Effector memory CD4-positive, alpha-beta T cell (primary cell): ENCODE measurements around the gene FAM221B.

Experiments
- DNase-seq, 3 donors: peaks; one replicate each; pipeline ENCODE4 v3.0.0-alpha.2; 2020
- H3K27ac ChIP-seq: 2 replicates; pipeline ENCODE4 v1.7.0; 2013; ENCODE audit warnings: mild to moderate bottlenecking, low read length, moderate library complexity; ENCODE audit not compliant: insufficient read depth, poor library complexity, severe bottlenecking
- H3K27me3 ChIP-seq: replicated peaks from 2 replicates; pipeline ENCODE4 v1.7.0; 2013; ENCODE audit warnings: mild to moderate bottlenecking, low read length; ENCODE audit not compliant: insufficient read depth, control insufficient read depth, poor library complexity, severe bottlenecking
- H3K36me3 ChIP-seq: 2 replicates; pipeline ENCODE4 v1.7.0; 2013; ENCODE audit warnings: mild to moderate bottlenecking, low read length, moderate library complexity; ENCODE audit not compliant: control insufficient read depth, insufficient read depth
- H3K4me1 ChIP-seq: 2 replicates; pipeline ENCODE4 v1.7.0; 2013; ENCODE audit warnings: low read length, mild to moderate bottlenecking; ENCODE audit not compliant: control insufficient read depth, insufficient read depth, poor library complexity, severe bottlenecking
- H3K4me3 ChIP-seq: 2 replicates; pipeline ENCODE4 v1.7.0; 2013; ENCODE audit warnings: low read length, low read depth, mild to moderate bottlenecking; ENCODE audit not compliant: insufficient read depth, poor library complexity, severe bottlenecking
- H3K9me3 ChIP-seq: 2 replicates; pipeline ENCODE4 v1.7.0; 2013; ENCODE audit warnings: mild to moderate bottlenecking, low read length, moderate library complexity; ENCODE audit not compliant: control insufficient read depth

The FAM221B gene

DNA sequence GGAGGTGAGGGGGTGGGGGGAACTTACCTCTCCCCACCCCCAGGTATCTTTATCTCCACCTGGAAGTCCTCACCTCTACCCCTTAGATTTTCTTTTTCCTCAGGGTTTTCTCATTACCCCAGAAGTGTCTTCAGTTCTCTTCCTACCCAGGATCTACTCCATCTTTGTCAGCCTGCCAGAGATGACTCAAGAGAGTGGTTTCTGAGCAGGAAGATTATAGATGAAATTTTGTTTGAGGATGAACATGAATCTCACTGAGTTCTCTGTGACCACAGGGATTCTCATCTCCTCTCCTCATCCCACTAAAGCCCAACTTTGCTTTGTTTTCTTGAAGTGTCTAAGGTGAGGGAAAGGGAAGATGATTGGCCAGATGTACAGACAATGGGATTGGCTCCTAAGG, 8.5 kb downstream of the FAM221B start:
- Histone ChIP-seq H3K9me3 (no peaks in the 10 kb centered on the region), H3K4me1 (no peaks in the 10 kb centered on the region), H3K36me3 (no peaks in the 10 kb centered on the region), H3K4me3 (no peak overlapping the region), H3K27ac (no peak overlapping the region), H3K27me3 (no peaks in the 10 kb centered on the region)
- DNase-seq, result no peak

DNA sequence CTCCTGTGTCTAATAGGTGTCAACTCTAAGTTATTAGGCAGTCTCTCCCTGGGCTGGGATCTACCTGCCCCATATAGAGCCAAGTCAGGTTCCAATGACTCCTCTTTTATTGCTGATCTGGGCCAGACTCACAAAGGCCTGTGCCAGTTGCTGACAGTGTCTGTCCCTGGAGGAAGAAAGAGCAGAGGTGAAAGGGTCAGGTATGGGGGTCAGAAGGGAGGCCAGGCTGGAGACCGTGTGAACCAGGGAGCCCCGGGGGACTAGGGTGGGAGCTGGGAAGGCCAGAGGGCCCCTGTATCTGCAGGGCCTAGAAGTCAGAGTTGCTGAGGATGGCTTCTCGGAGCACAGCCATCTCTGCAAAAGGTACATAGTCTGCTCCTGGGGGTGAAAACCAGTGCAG, 10.2 kb downstream of the FAM221B start:
- no peak for DNase-seq
- Histone ChIP-seq H3K27ac (no peak overlapping the region), H3K27me3 (no peaks in the 10 kb centered on the region), H3K36me3 (no peaks in the 10 kb centered on the region), H3K4me3 (no peak overlapping the region), H3K9me3 (no peaks in the 10 kb centered on the region), H3K4me1 (peaks cover 11% of the 10 kb centered on the region)

DNA sequence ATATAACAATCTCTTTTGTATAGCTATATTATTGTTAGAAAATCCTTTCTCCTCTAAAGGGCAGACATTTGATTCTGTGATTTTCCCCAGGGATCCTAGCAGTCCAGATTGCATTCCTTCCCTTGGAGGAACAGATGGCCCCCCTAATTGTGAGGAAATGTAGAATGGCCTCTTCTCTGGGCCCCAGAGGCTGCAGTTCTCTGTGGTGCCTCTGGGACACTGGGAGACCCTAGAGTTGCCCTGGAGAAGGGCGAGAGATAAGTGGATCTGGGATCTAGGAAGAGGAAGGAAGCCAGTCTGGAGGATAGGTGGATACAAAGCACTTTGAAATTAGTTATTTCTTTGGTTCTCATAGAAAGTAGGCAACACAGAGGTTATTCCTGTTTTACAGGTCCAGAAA, 11.8 kb downstream of the FAM221B start:
- Histone ChIP-seq H3K27me3 (no peaks in the 10 kb centered on the region), H3K4me1 (peaks cover 17% of the 10 kb centered on the region), H3K4me3 (no peak overlapping the region), H3K36me3 (no peaks in the 10 kb centered on the region), H3K27ac (no peak overlapping the region), H3K9me3 (no peaks in the 10 kb centered on the region)
- DNase-seq, result no peak

DNA sequence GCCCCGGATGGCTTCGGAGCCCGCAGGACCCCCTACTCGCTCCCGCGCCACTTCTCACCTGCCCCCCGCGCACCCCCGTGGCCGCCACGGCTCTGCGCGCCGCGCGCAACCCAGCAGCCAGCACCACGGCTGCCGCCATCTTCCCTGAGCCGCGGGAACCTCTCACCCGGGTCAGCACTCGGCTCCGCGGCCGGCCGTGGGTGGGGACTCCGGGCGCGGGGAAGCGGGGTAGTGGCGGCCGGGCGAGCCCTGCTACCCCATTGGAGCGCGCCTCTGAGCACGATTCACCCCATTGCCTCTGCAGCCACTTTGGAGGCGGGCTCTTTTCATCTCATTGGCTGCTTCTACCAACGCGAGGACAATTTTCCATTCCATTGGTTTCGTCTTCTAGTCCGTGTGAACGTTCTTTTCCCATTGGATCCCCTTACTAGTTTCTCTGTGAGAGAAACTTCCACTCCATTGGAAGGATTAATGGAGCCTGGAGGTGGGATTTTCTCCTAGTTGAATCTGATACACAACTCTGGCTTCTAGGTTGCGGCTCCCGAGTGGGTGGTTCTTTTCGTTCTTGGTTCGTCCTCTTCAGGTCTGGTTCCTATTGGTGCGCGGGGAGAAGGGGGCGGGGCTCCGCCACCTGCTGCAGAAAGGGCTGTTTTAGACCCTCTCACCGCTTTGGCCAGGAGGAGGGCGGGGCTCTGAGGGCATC, 13.5 kb downstream of the FAM221B start, which contains the start of gene HINT2:
Gene HINT2 (minus strand): TSS at position 202 of the 703 bp plus-strand sequence. CDS start 63 bp downstream, at position 139.
- Histone ChIP-seq H3K36me3 (no peaks in the 10 kb centered on the region), H3K4me1 (peaks cover 22% of the 10 kb centered on the region), H3K27ac (peak within 1 kb of the TSS; percentile 84), H3K27me3 (no peaks in the 10 kb centered on the region), H3K9me3 (no peaks in the 10 kb centered on the region), H3K4me3 (peak within 1 kb of the TSS; percentile 81)
- peak; percentile 93 to 96 (median 95) for DNase-seq

DNA sequence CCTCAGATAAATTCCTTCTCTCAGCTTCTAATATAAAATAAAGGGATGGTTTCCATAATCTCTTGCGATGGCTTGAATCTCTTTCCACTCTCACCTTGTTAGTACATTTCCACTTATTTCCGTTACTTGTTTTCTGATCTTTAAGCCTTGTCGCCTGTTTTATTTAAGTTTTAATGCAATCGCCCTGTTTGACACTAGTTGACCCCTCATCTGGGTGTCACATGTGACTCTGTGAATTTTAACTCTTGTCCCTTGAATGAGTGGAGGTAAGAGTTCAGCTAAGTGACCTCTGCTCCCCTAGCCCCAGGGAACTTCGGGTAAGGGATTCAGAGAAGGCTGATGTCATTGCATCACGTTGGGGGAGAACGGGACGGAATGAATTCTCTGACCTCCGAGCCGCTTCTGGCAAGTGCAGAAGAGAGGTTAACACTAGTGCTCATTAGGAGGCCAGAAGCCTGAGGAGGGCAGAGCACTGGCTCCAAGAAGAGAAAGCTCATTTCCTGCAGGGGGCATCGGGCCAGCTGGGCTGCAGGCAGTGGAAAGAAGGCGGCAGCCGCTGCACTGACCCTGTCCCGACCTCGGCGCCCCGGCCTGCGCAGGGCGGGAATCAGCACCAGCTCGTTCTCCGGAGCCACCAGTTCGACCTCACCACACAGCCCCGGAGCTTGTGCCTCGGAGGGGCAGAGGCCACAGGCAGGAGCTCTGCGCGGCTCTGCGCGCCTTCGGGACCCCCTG, 14.3 kb downstream of the FAM221B start:
- H3K9me3 ChIP-seq, result no peaks in the 10 kb centered on the region
- H3K27me3 ChIP-seq, result no peaks in the 10 kb centered on the region
- peak overlapping the region; percentile 81 for H3K4me3 ChIP-seq
- DNase-seq, result peak in 1 of 3 donors; percentile 16
- H3K27ac ChIP-seq, result peak overlapping the region; percentile 84
- H3K36me3 ChIP-seq, result peaks cover 1% of the 10 kb centered on the region
- peaks cover 22% of the 10 kb centered on the region for H3K4me1 ChIP-seq

DNA sequence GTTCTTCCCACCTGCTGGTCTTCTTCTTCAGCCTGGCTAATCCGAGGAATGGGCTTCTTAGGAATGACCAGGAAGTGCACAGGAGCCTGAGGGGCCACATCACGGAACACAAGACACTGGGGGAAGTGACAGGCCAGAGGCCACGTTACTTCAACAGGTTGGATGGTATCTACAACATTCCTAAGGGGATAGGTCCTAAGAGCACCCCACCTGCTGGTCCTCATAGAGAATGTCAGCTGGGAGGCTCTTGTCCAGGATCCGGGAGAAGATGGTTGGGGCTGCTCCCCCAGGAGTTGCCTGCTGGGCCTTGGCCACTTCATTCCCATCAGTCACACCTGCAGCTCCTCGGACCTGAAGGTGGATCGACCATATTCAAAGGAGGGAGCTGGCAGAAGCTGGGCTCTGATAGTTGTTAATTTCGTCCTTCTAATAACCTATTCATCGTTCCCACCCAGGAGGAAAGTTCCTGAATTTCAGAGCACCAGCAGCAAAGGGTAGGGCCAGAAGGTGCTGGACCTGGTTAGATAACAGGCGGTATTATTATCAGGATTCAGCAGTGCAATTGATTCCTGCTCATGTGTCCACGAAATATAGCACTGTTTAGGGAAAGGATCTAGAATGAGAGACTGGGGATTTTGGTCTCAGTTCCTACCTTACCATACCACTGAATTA, 15.0 kb downstream of the FAM221B start:
- peaks cover 5% of the 10 kb centered on the region for H3K36me3 ChIP-seq
- H3K4me1 ChIP-seq, result peaks cover 22% of the 10 kb centered on the region
- no peak for DNase-seq
- H3K4me3 ChIP-seq, result no peak overlapping the region
- no peaks in the 10 kb centered on the region for H3K9me3 ChIP-seq
- no peak overlapping the region for H3K27ac ChIP-seq
- no peaks in the 10 kb centered on the region for H3K27me3 ChIP-seq

DNA sequence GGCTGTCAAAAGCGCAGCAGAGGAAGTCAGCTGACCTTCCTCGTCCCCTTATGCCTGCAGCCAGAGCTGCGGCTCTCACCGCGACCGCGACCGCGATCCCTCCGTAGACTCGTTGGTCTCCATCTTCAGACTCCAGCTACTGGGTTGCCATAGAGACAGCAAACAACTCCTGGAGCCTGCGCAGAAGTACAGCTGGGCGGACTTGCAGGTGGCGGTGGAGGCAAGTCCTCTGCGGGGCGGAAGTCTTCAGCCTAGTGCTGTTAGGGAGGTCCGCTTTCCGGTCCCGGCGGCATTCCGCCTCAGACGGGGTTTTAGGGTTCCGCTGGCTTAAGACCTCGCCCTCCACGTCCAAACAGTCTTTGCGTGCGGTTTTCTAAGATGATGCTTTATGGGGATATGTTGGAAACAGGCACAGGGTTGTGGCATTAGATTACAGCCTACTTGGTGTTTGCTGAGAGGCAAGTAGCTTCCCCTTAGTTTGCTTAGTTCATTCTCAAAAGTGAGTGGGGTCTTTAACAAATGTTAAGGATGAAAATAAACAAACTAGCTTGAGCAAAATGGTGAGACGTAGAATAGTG, 16.4 kb downstream of the FAM221B start, which contains the start of gene SPAG8:
Gene SPAG8 (minus strand): TSS at position 238 of the 578 bp plus-strand sequence. CDS start 115 bp downstream, at position 123.
- H3K4me3 ChIP-seq, result peak within 1 kb of the TSS; percentile 39
- H3K9me3 ChIP-seq, result no peaks in the 10 kb centered on the region
- H3K4me1 ChIP-seq, result peaks cover 22% of the 10 kb centered on the region
- H3K36me3 ChIP-seq, result peaks cover 8% of the 10 kb centered on the region
- H3K27me3 ChIP-seq, result no peaks in the 10 kb centered on the region
- peak; percentile 97 to 98 (median 97) for DNase-seq
- peak within 1 kb of the TSS; percentile 67 for H3K27ac ChIP-seq

DNA sequence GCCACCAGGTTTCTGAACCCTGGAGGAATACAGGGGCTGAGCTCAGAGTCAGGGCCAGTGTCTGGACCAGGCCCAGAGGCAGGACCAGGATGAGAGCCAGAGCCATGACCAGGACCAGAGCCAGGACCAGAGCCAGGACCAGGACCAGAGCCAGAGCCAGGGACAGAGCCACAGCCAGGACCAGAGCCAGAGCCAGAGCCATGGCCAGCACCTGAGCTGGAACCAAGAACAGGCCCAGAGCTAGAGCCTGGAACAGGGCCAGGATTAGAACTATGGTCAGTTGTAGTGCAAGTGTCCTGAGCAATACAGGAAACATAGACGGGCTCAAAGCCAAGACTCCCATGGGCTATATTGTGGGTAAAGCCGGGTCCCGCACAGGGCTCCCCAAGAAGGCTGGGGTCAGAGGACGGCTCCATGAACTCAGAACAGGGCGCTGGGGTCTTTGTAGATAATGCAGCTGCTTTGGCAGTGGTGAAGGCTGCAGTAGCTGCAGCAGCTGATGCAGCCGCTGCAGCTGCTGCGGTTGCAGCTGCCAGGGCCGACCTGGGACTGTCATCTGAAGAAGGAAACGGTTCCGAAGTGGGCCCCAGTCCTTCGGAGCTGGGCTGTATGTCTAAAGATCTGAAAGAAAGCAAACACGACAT, 17.0 kb downstream of the FAM221B start:
- no peak for DNase-seq
- Histone ChIP-seq H3K27me3 (no peaks in the 10 kb centered on the region), H3K9me3 (no peaks in the 10 kb centered on the region), H3K27ac (peak overlapping the region; percentile 67), H3K36me3 (peaks cover 8% of the 10 kb centered on the region), H3K4me1 (peaks cover 22% of the 10 kb centered on the region), H3K4me3 (peak overlapping the region; percentile 39)

DNA sequence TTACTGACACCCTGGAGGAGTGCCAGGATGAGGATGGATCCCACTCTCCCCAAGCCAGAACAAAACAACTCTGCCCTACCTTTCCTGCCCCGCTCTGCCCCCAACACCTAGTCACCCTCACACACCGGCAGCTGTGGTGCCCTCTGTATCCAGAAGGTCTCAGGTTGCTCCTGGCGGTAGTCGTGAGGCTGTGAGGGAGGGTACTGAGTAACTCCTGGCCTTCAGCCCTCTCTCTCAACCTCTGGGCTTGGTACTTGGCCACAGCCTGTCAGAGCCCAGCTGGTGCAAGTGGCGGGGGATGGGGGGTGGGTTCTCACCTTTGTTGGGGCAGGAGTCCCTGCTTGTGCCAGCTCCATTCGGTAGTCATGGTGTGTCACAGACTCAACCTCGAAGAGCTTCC, 18.4 kb downstream of the FAM221B start:
- peaks cover 20% of the 10 kb centered on the region for H3K36me3 ChIP-seq
- no peaks in the 10 kb centered on the region for H3K27me3 ChIP-seq
- peaks cover 22% of the 10 kb centered on the region for H3K4me1 ChIP-seq
- no peaks in the 10 kb centered on the region for H3K9me3 ChIP-seq
- no peak overlapping the region for H3K27ac ChIP-seq
- DNase-seq, result no peak
- no peak overlapping the region for H3K4me3 ChIP-seq
